Neuronal stem cell (in vitro differentiated cells): ENCODE data around the gene C12orf76.
A peak's percentile ranks its signal among the peaks of the same experiment; 100 is the strongest.

ENCODE experiments used
- DNase-seq: peaks from one replicate; pipeline ENCODE4 v3.0.0-alpha.2; 2013; ENCODE audit warnings: low spot score
- H2AFZ ChIP-seq: one replicate; pipeline ENCODE4 v1.6.1; 2013; ENCODE audit warnings: mild to moderate bottlenecking, low read length, inconsistent platforms
- H2AK5ac ChIP-seq: 2 replicates; pipeline ENCODE4 v1.6.1; 2013; ENCODE audit warnings: low read depth, mild to moderate bottlenecking, inconsistent platforms, low read length, moderate library complexity, mixed read lengths
- H2BK120ac ChIP-seq: 2 replicates; pipeline ENCODE4 v1.6.1; 2013; ENCODE audit warnings: low read depth, mild to moderate bottlenecking, inconsistent platforms, low read length, moderate library complexity, mixed read lengths
- H2BK12ac ChIP-seq: one replicate; pipeline ENCODE4 v1.6.1; 2013; ENCODE audit warnings: low read length, inconsistent platforms
- H2BK15ac ChIP-seq: 2 replicates; pipeline ENCODE4 v1.6.1; 2013; ENCODE audit warnings: mild to moderate bottlenecking, low read length, inconsistent platforms, mixed read lengths
- H2BK5ac ChIP-seq: one replicate; pipeline ENCODE4 v1.6.1; 2013; ENCODE audit warnings: inconsistent platforms, mild to moderate bottlenecking, low read length, moderate library complexity
- H3K14ac ChIP-seq: one replicate; pipeline ENCODE4 v1.6.1; 2013; ENCODE audit warnings: low read length, inconsistent platforms
- H3K18ac ChIP-seq: 2 replicates; pipeline ENCODE4 v1.6.1; 2013; ENCODE audit warnings: low read length, inconsistent platforms
- H3K23ac ChIP-seq: 2 replicates; pipeline ENCODE4 v1.6.1; 2013; ENCODE audit warnings: low read depth, mild to moderate bottlenecking, mixed read lengths, low read length, inconsistent platforms; ENCODE audit not compliant: poor library complexity
- H3K27ac ChIP-seq: replicated peaks from 3 replicates; pipeline ENCODE4 v1.5.1; 2013; ENCODE audit warnings: low read length, inconsistent platforms
- H3K27me3 ChIP-seq, 3 experiments: 2 replicates each; pipeline ENCODE4 v1.6.1; 2013; ENCODE audit warnings: low read length in 3 of 3, mild to moderate bottlenecking in 2 of 3, inconsistent platforms in 1 of 3, low read depth in 1 of 3, mixed read lengths in 1 of 3, moderate library complexity in 1 of 3; ENCODE audit not compliant: control insufficient read depth in 3 of 3, insufficient read depth in 3 of 3
- H3K36me3 ChIP-seq, 2 donors: replicated peaks in 1 of 2; 2 replicates each; pipeline ENCODE4 v1.6.1; 2013; ENCODE audit warnings: low read length in 2 of 2; ENCODE audit not compliant: control insufficient read depth in 2 of 2, insufficient read depth in 2 of 2
- H3K4ac ChIP-seq: 2 replicates; pipeline ENCODE4 v1.6.1; 2013; ENCODE audit warnings: inconsistent platforms, mild to moderate bottlenecking, low read length, moderate library complexity
- H3K4me1 ChIP-seq, 2 donors: 1 replicate in 1 of 2; 2 replicates in 1 of 2; pipeline ENCODE4 v1.6.1; 2013; ENCODE audit warnings: low read length in 2 of 2, low read depth in 1 of 2; ENCODE audit not compliant: control insufficient read depth in 2 of 2, insufficient read depth in 1 of 2
- H3K4me2 ChIP-seq: one replicate; pipeline ENCODE4 v1.6.1; 2013; ENCODE audit warnings: mild to moderate bottlenecking, low read length, inconsistent platforms; ENCODE audit not compliant: insufficient read depth, poor library complexity, severe bottlenecking
- H3K4me3 ChIP-seq, 2 donors: 2 replicates each; pipeline ENCODE4 v1.5.1; 2013; ENCODE audit warnings: low read length in 2 of 2, mild to moderate bottlenecking in 2 of 2, inconsistent platforms in 1 of 2, moderate library complexity in 1 of 2
- H3K79me1 ChIP-seq: one replicate; pipeline ENCODE4 v1.6.1; 2013; ENCODE audit warnings: low read depth, mild to moderate bottlenecking, inconsistent platforms, low read length, moderate library complexity
- H3K9ac ChIP-seq: one replicate; pipeline ENCODE4 v1.6.1; 2013; ENCODE audit warnings: mild to moderate bottlenecking, low read depth, low read length, inconsistent platforms; ENCODE audit not compliant: poor library complexity
- H3K9me3 ChIP-seq, 2 donors: replicated peaks in 1 of 2; 2 replicates each; pipeline versions ENCODE3 to v1.6.1; 2013; ENCODE audit warnings: low read length in 2 of 2, mild to moderate bottlenecking in 2 of 2, inconsistent platforms in 1 of 2, low read depth in 1 of 2, mixed read lengths in 1 of 2, moderate library complexity in 1 of 2; ENCODE audit not compliant: control insufficient read depth in 2 of 2, insufficient read depth in 1 of 2
- H4K8ac ChIP-seq: one replicate; pipeline ENCODE4 v1.6.1; 2013; ENCODE audit warnings: low read depth, mild to moderate bottlenecking, inconsistent platforms, low read length, moderate library complexity
- H4K91ac ChIP-seq: one replicate; pipeline ENCODE4 v1.6.1; 2013; ENCODE audit warnings: low read length, low read depth, mild to moderate bottlenecking, inconsistent platforms; ENCODE audit not compliant: poor library complexity
- WGBS, 2 donors: extraction: QIAGEN DNeasy Blood & Tissue Kit; methylation state at CpG; one replicate each; pipeline ENCODE4 v1.1.7; 2013; ENCODE audit warnings: missing lambda C conversion rate in 2 of 2, mixed read lengths in 1 of 2; ENCODE audit not compliant: insufficient read length in 2 of 2, insufficient replicate concordance in 1 of 2; ENCODE audit errors: extremely low coverage in 2 of 2; 5-methylcytosine and 5-hydroxymethylcytosine counted together

C12orf76 gene

DNA sequence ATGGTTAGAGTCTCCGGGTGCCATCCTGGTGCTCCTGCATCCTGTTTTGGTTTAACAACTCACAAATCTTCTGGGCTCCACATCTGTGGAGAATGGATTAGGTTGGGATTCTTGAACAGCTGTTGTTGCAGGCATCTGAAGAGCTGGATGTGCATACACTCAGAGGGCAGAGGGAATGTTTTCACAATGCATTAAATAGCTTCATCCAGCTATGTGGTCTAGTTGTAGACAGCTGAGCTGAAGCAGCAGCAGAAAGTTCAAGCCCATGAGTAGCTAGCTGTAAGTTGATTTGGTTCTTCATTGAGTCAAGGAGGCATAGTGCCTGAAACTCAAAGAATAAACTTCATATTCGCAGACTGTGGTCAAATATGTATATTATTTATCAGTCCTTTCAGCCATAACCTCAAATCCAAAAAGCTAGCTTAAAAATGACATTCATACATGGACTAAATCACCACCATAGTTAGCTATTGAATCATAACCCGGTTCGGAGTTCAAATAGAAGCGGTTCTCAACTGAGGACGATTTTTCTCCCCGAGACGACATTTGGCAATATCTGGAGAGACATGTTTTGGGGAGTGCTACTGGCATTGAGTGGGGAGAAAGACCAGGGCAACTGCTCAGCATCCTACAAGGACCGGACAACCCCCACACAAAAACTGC is 50.0 kb downstream of the C12orf76 start:
- Histone ChIP-seq H3K23ac (no peak overlapping the region), H3K18ac (no peak overlapping the region), H3K4ac (no peak overlapping the region), H2BK120ac (no peak overlapping the region), H3K9me3 (no peaks in the 10 kb centered on the region), H2BK5ac (no peak overlapping the region), H3K14ac (no peak overlapping the region), H2BK12ac (no peak overlapping the region), H3K36me3 (no peaks in the 10 kb centered on the region), H4K8ac (peak overlapping the region; percentile 7), H4K91ac (no peak overlapping the region), H2AK5ac (no peak overlapping the region), H3K4me3 (peak overlapping the region; percentile 10 to 69), H3K4me2 (peak overlapping the region; percentile 41), H2AFZ (peak overlapping the region; percentile 98), H2BK15ac (no peak overlapping the region), H3K9ac (no peak overlapping the region), H3K27me3 (peaks cover 0 to 9% (median 0%) of the 10 kb centered on the region in 3 experiments), H3K79me1 (peaks cover 2% of the 10 kb centered on the region), H3K4me1 (peaks cover 11 to 18% of the 10 kb centered on the region in 2 donors), H3K27ac (no peak overlapping the region)
- no peak for DNase-seq
- no CpG with 5 or more reads among the region's 9 CpGs for WGBS, 2 donors

DNA sequence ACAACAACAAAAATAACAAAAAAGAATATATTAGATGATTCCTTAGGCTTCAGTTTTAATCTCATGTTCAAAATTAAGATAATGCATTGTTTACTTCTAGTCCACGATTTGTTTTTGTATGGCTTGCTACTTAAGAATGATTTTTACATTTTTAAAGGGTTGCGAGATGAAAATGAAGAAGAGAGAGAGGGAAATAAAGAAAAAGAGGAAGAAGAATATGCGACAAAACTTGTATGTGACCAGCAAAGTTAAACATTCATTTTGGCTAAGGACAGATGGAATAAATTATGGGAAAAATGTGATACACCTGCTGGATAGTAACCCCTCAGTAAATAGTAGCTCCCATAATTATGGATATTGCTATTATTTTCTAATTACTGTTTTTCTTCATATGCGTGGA is 50.9 kb downstream of the C12orf76 start:
- Histone ChIP-seq H3K4ac (no peak overlapping the region), H3K36me3 (no peaks in the 10 kb centered on the region), H3K14ac (no peak overlapping the region), H3K79me1 (peaks cover 2% of the 10 kb centered on the region), H2AK5ac (no peak overlapping the region), H3K4me1 (peaks cover 11 to 18% of the 10 kb centered on the region in 2 donors), H2BK15ac (no peak overlapping the region), H2BK12ac (no peak overlapping the region), H3K4me3 (no peak overlapping the region), H3K27ac (no peak overlapping the region), H2BK5ac (no peak overlapping the region), H2BK120ac (no peak overlapping the region), H3K27me3 (peaks cover 0 to 9% (median 0%) of the 10 kb centered on the region in 3 experiments), H3K4me2 (no peak overlapping the region), H3K9ac (no peak overlapping the region), H3K23ac (no peak overlapping the region), H3K9me3 (no peaks in the 10 kb centered on the region), H3K18ac (no peak overlapping the region), H2AFZ (no peak overlapping the region), H4K8ac (no peak overlapping the region), H4K91ac (no peak overlapping the region)
- 100% methylated on average over 1 of the region's 4 CpGs for WGBS, 2 donors
- no peak for DNase-seq

DNA sequence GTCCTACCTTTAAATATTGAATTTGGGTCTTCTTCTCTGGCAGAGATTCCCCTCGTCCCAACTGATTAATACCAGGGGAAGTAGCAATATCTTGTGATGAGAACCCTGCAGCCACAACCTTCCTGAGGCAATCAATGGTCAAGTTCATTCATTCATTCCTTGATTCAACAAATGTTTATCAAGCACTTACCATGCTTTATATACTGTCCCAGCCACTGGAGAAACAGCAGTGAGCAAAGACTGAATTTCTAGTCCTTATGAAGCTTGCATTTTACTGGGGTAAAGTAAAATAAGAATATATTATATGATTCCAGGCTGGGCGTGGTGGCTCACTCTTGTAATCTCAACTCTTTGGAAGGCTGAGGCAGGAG is 51.9 kb downstream of the C12orf76 start:
- Histone ChIP-seq H3K36me3 (peaks cover 1 to 4% of the 10 kb centered on the region in 2 donors), H3K27me3 (peaks cover 0 to 9% (median 0%) of the 10 kb centered on the region in 3 experiments), H3K9me3 (no peaks in the 10 kb centered on the region), H2BK5ac (no peak overlapping the region), H3K4ac (no peak overlapping the region), H3K79me1 (peaks cover 2% of the 10 kb centered on the region), H3K14ac (no peak overlapping the region), H2AK5ac (no peak overlapping the region), H4K8ac (no peak overlapping the region), H2BK12ac (no peak overlapping the region), H4K91ac (no peak overlapping the region), H3K4me2 (peak overlapping the region; percentile 92), H2BK120ac (no peak overlapping the region), H3K23ac (no peak overlapping the region), H3K27ac (no peak overlapping the region), H2BK15ac (no peak overlapping the region), H3K9ac (no peak overlapping the region), H2AFZ (peak overlapping the region; percentile 86), H3K18ac (no peak overlapping the region), H3K4me3 (peak overlapping the region in 1 of 2 donors; percentile 69), H3K4me1 (peaks cover 11 to 18% of the 10 kb centered on the region in 2 donors)
- no peak for DNase-seq
- WGBS, 2 donors, result no CpG with 5 or more reads among the region's 2 CpGs

DNA sequence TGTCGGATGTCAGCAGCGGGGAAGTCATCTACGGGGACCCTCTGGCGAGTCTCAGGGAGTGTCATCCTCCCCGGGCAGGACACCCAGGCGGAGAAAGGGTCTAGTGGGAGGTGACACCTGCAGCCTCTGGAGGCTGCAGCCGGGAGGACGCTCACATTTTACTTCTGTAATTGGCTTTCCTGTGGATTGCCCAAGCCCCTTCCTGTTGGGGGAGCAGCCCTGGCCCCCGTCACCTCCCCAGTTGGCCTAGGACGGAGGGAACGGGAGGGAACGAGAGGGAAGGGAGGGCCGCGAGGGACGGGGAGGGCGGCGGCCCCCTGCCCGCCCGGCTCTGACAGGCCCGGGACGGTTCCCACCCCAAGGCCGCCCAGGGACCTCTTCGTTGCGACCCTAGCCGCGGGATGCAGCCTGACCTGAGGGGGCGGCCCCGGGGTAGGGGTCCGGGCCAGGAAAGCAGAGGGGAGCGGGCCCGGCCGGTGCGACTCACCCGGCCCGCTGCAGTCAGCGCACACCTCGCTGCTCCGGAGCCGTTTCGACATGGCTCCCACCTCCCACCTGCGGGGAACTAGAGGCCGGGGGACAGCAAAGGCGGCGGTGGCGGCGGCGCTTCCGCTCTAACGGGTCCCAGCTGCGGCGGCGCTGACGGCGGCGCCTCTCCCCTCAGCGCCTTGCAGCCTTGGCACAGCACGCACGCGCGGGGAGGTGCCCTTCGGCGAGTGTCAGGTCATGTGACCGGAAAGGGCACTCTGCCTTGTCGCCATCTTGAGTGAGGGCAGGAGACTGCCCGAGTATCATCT is 52.4 kb downstream of the C12orf76 start, which contains the start of gene GIT2:
GIT2 (minus strand) TSS at position 683 of the 797 bp plus-strand sequence; CDS start at position 539, 144 bp downstream.
- Histone ChIP-seq H3K14ac (peak within 1 kb of the TSS; percentile 95), H2AFZ (peak within 1 kb of the TSS; percentile 86), H2BK12ac (no peak within 1 kb of the TSS), H3K9me3 (no peaks in the 10 kb centered on the region), H2AK5ac (peak within 1 kb of the TSS; percentile 40), H3K4ac (no peak within 1 kb of the TSS), H3K27me3 (peaks cover 0 to 9% (median 0%) of the 10 kb centered on the region in 3 experiments), H3K27ac (no peak within 1 kb of the TSS), H3K18ac (peak within 1 kb of the TSS; percentile 90), H4K8ac (no peak within 1 kb of the TSS), H3K4me2 (peak within 1 kb of the TSS; percentile 92), H3K9ac (peak within 1 kb of the TSS; percentile 94), H3K36me3 (peaks cover 2 to 8% of the 10 kb centered on the region in 2 donors), H2BK5ac (no peak within 1 kb of the TSS), H3K4me1 (peaks cover 11 to 18% of the 10 kb centered on the region in 2 donors), H3K79me1 (peaks cover 2% of the 10 kb centered on the region), H2BK120ac (no peak within 1 kb of the TSS), H2BK15ac (no peak within 1 kb of the TSS), H3K23ac (peak within 1 kb of the TSS; percentile 82), H3K4me3 (peak within 1 kb of the TSS; percentile 69 to 97), H4K91ac (no peak within 1 kb of the TSS)
- DNase-seq, result peak; percentile 72
- WGBS, 2 donors, result no CpG with 5 or more reads among the region's 65 CpGs
